KG1 (cell line): ENCODE measurements around the gene PCLO.
"Not testable (repeated sequence)": the region's sequence is repeated elsewhere in the genome, so short reads cannot be mapped to it uniquely, and the experiment has no call there.

Experiments
- DNase-seq: peaks from one replicate; lab custom pipeline; 2025; lab: John Stamatoyannopoulos, UW

The PCLO gene

DNA sequence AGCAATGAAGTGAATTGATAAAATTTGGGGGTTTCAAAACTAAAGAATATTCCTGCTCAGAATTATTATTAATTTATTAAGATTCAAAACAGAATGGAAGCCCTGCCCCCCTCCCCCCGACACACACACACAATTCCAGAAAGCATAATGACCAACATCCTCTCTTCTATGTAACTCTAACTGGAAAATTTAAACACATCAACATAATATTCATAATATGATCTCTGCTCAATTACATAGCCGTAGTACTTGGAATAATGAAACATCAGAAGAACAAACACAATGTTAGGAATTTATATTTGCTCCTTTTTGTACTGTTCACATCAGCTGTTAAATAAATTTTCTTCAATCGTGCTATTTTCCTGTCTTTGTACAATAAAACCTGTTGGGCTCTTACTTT lies 20.8 kb downstream of the PCLO start:
- no peak for DNase-seq

GRCh38 chr7:83130623-83131545 lies 31.8 kb downstream of the PCLO start:
- no peak for DNase-seq

- no peak for DNase-seq
Observed at GRCh38 chr7:83130191-83130590, 32.5 kb downstream of the PCLO start.

DNA sequence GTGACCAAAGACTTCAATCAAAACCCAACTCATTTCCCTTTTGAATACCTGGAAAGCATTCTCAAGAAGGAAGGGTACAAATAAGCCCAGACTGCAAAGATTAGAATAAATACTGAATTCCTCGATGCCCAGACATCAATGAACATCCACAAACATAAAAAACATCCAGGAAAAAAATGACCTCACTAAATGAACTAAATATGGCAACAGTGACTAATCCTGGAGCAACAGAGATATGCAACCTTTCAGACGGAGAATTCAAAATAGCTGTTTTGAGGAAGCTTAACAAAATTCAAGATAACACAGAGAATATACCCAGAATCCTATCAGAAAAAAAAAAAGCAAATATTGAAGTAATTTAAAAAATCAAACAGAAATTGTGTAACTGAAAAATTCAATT lies 43.2 kb downstream of the PCLO start:
- DNase-seq: no peak

GRCh38 chr7:83119026-83119382 lies 43.7 kb downstream of the PCLO start:
- no peak for DNase-seq

DNA sequence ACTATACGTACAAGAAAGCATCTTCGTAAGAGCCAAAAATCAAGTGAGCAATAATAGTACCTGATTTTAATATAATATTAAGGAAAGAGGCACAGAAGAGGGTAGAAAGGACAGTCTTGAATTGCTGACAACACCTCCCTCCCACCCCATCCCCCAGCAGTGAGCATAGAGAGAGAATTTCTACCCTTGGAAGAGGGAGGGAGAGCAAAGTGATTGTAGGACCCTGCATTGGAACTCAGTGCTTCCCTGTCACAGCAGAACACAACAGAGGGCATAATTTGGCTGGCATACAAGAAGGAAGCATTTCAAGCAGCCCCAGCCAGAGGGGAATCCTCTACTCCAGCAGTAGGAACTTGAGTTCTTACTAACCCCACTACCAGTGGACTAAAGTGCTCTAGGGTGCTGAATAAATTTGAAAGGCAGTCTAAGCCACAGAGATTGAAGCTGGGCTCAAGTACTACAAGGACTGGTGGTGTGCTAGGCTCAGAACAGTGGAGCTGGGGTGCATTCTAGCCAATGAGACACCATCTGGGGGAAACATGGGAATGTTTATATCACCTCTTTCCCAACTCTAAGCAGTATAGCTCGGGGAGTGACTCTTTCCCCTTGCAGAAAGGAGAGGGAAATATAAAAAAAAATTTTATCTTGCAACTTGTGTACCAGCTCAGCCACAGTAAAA lies 44.2 kb downstream of the PCLO start:
- no peak for DNase-seq

GRCh38 chr7:83117466-83117865 lies 45.2 kb downstream of the PCLO start:
- DNase-seq: no peak

GRCh38 chr7:83111391-83111790 lies 51.3 kb downstream of the PCLO start:
- no peak for DNase-seq

DNA sequence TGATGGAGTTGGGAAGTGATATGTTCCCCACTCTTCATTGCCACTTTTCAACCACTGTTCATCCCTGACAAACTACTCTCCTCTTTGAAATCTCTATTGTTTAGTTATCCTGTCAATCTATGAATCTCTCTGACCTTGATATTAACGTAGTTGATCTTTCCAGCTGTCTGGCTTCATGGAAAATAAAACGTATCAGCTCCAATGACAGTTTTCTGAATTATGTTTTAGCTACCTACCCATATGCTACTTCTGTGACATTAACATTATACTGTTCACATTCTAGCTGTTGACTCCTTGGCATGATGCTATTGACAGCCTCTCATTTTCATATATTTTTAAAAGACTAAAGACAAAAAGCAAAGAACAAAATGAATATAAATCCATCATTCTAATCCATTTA lies 53.3 kb downstream of the PCLO start:
- no peak for DNase-seq

- no peak for DNase-seq
Observed at GRCh38 chr7:83105948-83106347, 56.7 kb downstream of the PCLO start.

GRCh38 chr7:83105063-83105462 lies 57.6 kb downstream of the PCLO start:
- no peak for DNase-seq

DNA sequence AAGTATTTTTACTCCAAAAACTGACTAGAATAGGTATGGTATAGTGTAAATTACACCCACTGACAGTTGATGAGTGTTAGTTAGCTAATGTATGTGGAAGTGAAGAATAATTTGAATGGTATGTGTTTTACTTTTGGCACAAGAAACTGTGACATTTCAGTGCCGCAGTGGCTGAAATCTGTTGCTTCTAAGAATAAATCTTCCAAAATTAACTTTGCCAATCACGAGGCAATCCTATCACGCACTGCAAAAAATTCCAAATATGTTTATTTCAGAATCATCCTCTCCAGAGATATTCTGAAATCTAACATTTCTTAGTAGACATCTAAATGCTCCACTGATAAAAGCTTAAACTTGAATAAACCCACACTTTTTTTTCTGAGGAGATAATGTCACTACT lies 61.2 kb downstream of the PCLO start:
- no peak for DNase-seq

- no peak for DNase-seq
Observed at GRCh38 chr7:83096065-83096580, 66.6 kb downstream of the PCLO start.

DNA sequence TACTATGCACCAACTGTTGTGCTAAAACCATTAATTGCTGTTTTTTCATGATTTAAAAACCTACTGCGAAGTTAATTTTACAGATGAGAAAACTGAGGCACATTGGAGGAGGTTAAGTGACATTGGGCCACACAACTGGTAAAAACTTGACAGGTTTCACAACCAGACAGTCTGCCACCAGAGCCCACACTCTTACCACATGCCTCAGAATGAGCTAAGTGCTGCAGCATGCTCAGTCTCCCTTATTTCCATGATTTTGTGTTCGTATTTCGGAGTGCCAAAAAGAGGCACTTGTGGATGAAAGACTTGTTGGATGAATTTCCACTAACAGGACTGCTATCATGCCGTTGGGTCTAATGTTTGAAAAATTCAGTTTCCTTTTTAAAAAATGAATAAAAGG lies 77.4 kb downstream of the PCLO start:
- no peak for DNase-seq

GRCh38 chr7:83079879-83080278 lies 82.8 kb downstream of the PCLO start:
- not testable (repeated sequence) for DNase-seq

GRCh38 chr7:83077328-83077727 lies 85.4 kb downstream of the PCLO start:
- DNase-seq: no peak

- no peak for DNase-seq
Observed at GRCh38 chr7:83072576-83073517, 89.8 kb downstream of the PCLO start.

- DNase-seq: no peak
Observed at GRCh38 chr7:83065714-83066113, 97.0 kb downstream of the PCLO start.

- no peak for DNase-seq
Observed at GRCh38 chr7:83060218-83060617, 102.5 kb downstream of the PCLO start.

GRCh38 chr7:83058667-83059066 lies 104.0 kb downstream of the PCLO start:
- DNase-seq: no peak

DNA sequence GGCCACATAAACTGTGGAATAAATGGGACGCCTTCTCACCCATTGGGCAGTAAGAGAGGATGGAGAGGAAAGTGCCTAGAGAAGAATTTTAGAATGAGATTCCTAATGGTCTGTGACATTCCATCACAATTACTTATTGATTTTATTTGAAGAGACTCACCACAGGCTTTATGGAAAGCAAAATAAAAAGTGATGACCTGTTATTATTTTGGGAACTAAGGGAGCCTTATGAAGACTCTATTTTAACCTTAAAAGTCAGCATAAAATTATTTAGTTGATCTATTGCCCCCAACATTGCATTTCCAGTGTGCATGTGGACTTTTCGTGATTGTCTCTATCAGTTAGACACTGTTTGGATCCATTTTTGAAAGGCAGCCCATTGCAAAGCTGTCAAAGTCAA lies 107.5 kb downstream of the PCLO start:
- no peak for DNase-seq

DNA sequence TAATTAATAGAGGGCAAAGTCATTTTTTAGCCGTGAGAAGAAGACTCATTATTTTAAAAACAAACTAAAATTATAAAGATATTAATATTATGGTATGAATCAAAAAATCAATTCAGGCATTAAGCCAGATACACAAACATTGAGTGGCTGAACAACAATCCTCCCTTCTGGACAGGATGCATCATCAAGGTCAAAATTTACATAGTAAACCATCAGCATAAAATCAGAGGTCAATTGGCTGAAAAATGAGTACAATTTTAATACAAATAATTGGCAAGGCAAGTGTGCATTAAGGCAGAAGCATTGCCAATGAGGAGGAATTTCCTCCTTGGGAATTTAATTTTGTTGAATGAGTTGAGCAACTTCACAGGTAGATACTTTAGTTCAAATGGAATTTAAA lies 108.2 kb downstream of the PCLO start:
- DNase-seq: no peak
